ENCODE measurements around the gene HOOK1.
A peak's percentile ranks its signal among the peaks of the same experiment; 100 is the strongest.

DNA sequence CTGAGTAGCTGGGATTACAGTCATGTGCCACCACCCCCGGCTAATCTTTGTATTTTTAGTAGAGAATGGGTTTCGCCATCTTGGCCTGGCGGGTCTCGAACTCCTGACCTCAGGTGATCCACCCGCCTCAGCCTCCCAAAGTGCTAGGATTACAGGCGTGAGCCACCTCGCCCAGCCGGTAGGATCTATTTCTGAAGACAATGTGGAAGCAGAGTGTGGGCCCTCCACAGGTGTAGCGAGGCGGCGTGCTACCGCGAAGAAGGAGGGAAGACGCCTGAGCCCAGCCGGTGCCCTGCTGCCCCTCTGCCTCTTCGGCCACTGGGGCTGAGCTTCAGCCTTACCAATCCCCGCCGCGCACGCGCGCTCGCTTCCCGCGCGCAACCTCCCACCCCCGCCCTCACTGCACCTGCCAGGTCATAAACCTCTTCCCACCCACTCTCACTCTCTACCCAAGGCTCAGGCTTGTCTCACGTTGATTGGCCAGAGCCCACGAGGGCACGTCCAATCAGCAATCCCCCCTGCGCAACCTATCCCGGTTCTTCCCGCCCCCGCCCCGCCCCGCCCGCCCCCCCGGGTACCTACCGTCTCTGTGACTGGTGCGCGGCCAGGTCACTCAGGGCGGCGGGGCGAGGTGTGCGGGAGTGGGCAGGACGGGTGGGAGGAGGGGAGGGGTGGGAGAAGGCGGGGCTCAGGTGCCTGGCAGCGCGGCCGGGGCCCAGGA, 409 bp upstream of the HOOK1 start:
- TF ChIP-seq EP300 (IDR thresholded peaks at IDR 0.05; ENCODE audit: borderline replicate concordance) (no peak), YY1 (IDR thresholded peaks at IDR 0.05; ENCODE audit: low read depth) (peak; percentile 33; the same call in 1 of the 2 replicates)
